Mesothelial cell of epicardium (in vitro differentiated cells): ENCODE results near the gene ANKS6. TPM values are rescaled to one million over a fixed set of nuclear protein-coding genes. Genes with fewer than 3 reads are reported as not detected.

Experiments used
- DNase-seq, 2 experiments: peaks; one replicate each; pipeline ENCODE4 v3.0.0; 2021; ENCODE audit warnings: low spot score in 2 of 2; ENCODE audit not compliant: unreplicated experiment in 2 of 2
- H3K27ac Mint-ChIP-seq: 2 replicates; pipeline ENCODE4 v1.8.0; 2021; ENCODE audit warnings: mixed read lengths
- H3K27me3 Mint-ChIP-seq: 2 replicates; pipeline ENCODE4 v1.8.0; 2021; ENCODE audit warnings: low read depth, mixed read lengths
- H3K36me3 Mint-ChIP-seq: 2 replicates; pipeline ENCODE4 v1.8.0; 2021; ENCODE audit warnings: mixed read lengths
- H3K4me1 Mint-ChIP-seq: 2 replicates; pipeline ENCODE4 v1.8.0; 2021; ENCODE audit warnings: mixed read lengths
- H3K4me3 Mint-ChIP-seq: 2 replicates; pipeline ENCODE4 v1.8.0; 2021; ENCODE audit warnings: mild to moderate bottlenecking, moderate library complexity, mixed read lengths
- H3K9me3 Mint-ChIP-seq: 2 replicates; pipeline ENCODE4 v1.8.0; 2021; ENCODE audit warnings: mixed read lengths
- total RNA-seq: library from RNA; stranded (reverse); gene quantifications from 3 replicates; pipeline ENCODE4 v1.2.1, GENCODE V29; 2021
- TF ChIP-seq, protein P1 (sequence below): fragments of 200-600 bp; sonication (generic); IDR thresholded peaks from one replicate; pipeline ENCODE4 v1.5.0; 2021; ENCODE audit warnings: antibody characterized with exemption; ENCODE audit not compliant: unreplicated experiment

ANKS6 gene
- total RNA-seq, 1 donor from 2014 or later = 42.0 TPM

DNA sequence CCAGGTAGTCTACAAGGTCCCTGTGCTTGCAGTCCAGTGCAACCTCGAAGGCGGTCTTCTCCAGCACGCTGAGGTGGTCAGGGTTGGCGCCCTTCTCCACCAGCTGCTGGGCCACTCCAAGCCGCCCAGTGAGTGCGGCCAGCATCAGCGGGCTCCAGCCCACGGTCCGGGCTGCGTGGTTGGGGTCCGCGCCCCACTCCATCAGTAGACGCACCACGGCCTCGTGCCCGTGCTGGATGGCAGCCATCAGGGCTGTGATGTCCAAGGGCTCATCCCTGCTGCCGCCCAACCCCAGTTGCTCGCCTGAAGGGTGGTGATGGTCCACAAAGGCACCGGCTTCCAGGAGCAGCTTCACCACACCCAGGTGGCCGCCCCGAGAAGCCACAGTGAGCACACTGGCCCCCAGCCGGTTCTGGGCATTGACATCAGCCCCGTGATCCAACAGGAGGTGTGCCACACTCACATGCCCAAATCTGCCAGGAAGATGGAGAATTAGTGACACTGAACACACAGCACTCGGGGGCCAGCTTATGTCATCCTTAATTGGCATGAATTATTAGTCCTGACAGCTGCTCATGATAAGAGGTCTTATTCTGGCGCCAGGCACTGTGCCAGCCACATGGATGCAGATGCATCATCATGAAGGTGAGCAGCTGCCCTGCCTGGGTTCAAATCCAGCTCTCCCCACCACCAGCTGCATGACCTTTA is 6.1 kb downstream of the ANKS6 start:
- no peak for DNase-seq
- TF ChIP-seq, protein P1, sequence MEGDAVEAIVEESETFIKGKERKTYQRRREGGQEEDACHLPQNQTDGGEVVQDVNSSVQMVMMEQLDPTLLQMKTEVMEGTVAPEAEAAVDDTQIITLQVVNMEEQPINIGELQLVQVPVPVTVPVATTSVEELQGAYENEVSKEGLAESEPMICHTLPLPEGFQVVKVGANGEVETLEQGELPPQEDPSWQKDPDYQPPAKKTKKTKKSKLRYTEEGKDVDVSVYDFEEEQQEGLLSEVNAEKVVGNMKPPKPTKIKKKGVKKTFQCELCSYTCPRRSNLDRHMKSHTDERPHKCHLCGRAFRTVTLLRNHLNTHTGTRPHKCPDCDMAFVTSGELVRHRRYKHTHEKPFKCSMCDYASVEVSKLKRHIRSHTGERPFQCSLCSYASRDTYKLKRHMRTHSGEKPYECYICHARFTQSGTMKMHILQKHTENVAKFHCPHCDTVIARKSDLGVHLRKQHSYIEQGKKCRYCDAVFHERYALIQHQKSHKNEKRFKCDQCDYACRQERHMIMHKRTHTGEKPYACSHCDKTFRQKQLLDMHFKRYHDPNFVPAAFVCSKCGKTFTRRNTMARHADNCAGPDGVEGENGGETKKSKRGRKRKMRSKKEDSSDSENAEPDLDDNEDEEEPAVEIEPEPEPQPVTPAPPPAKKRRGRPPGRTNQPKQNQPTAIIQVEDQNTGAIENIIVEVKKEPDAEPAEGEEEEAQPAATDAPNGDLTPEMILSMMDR = no peak
- H3K27ac Mint-ChIP-seq = no peak overlapping the region
- no peak overlapping the region for H3K4me3 Mint-ChIP-seq
- no peaks in the 10 kb centered on the region for H3K9me3 Mint-ChIP-seq
- no peaks in the 10 kb centered on the region for H3K27me3 Mint-ChIP-seq
- peaks cover 7% of the 10 kb centered on the region for H3K36me3 Mint-ChIP-seq
- H3K4me1 Mint-ChIP-seq = peaks cover 28% of the 10 kb centered on the region

DNA sequence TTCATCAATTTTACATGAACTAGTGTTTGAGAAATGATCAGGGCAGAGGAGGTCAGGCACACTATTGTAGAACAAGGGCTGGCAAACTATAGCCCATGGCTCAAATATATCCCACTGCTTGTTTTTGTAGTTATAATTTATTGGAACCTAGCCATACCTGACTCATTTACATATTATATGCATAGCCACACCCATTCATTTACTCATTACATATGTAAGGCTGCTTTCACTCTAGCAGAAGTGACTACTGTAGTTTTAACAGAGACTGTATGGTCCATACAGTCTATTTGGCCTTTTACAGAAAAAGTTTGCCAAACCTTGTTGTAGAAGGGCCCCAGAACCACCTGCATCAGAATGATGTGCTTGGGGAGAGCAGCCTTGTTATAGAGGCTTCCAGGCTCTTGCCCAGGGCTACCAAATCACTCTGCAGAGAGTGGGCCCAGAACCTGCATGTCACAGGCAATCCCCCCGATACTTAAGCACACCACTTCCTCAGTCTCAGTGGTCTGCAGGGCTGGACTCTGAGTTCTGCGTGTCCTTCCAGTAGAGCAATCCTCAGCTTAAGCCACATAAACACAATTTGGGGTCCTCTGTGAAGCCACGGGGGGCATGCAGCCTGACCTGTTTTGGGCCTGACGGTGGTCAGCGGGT is 6.7 kb downstream of the ANKS6 start:
- no peaks in the 10 kb centered on the region for H3K27me3 Mint-ChIP-seq
- H3K4me1 Mint-ChIP-seq = peaks cover 21% of the 10 kb centered on the region
- H3K4me3 Mint-ChIP-seq = no peak overlapping the region
- no peak for DNase-seq
- TF ChIP-seq, protein P1 = no peak
- H3K9me3 Mint-ChIP-seq = no peaks in the 10 kb centered on the region
- H3K36me3 Mint-ChIP-seq = peaks cover 7% of the 10 kb centered on the region
- no peak overlapping the region for H3K27ac Mint-ChIP-seq

DNA sequence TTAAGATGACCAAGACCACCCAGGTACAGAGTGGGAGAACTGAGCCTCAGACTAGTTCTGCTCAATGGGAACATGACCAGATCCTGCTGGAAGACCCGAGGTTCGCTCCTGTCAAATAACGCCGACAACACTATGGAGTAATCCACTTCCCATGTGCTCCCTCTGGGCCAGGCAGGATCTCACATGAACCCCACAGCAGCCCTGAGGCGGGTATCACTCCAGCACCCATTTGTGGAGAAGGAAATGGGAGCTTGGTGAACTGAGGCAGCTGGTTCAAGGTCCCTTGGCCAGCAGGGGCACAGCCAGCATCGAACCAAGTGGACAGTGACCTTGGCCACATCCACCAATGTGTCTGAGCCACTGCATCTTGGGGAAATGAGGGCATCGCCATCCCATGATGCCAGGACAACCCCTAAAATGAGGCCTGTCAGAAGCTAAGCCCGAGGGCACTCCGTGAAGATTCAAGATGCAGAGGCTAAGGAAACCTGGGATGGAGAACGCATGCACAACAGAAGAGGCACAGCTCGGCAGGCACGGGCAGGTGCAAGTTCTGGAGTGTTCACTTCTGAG is 8.5 kb downstream of the ANKS6 start:
- H3K36me3 Mint-ChIP-seq = peaks cover 10% of the 10 kb centered on the region
- no peak overlapping the region for H3K27ac Mint-ChIP-seq
- no peaks in the 10 kb centered on the region for H3K27me3 Mint-ChIP-seq
- no peak overlapping the region for H3K4me3 Mint-ChIP-seq
- TF ChIP-seq, protein P1 = no peak
- peaks cover 17% of the 10 kb centered on the region for H3K4me1 Mint-ChIP-seq
- H3K9me3 Mint-ChIP-seq = no peaks in the 10 kb centered on the region
- DNase-seq = no peak

DNA sequence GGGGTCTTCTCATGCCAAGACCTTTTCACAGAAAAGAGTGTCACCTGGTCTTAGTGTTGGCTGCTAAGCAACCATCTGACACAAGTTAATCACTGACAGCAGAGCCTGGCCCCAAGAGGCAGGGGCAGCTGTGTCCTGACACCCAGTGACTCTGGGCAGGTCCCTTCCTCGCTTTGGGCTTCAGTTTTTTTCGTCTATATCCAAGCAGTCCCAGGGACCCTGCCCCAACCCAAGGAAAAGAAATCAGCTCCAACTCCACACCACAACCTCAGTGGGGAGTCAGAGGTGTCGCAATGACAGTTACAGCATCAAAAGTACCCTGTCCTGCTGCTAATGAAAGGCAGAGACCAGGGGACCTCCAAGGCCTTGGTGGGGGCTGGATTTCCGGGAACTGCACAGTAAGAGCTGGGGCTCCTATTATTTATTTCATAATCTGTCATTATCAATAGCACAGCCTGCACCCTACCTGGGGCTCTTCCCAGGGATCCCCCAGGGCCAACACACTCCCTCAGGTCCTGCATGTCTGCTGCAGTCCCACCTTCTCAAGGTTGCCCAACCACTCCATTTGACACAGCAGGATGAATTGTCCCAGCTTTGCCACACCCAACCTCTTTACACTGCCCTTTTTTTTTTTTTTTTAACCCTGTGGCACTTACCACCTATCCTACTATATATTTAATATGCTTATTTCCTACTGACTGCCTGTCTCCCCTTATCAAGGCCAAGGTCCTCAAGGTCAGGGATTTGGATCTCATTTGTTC is 9.4 kb downstream of the ANKS6 start:
- peaks cover 10% of the 10 kb centered on the region for H3K4me1 Mint-ChIP-seq
- TF ChIP-seq, protein P1 = no peak
- no peak overlapping the region for H3K27ac Mint-ChIP-seq
- no peaks in the 10 kb centered on the region for H3K9me3 Mint-ChIP-seq
- no peaks in the 10 kb centered on the region for H3K27me3 Mint-ChIP-seq
- H3K36me3 Mint-ChIP-seq = peaks cover 19% of the 10 kb centered on the region
- H3K4me3 Mint-ChIP-seq = no peak overlapping the region
- DNase-seq = no peak

DNA sequence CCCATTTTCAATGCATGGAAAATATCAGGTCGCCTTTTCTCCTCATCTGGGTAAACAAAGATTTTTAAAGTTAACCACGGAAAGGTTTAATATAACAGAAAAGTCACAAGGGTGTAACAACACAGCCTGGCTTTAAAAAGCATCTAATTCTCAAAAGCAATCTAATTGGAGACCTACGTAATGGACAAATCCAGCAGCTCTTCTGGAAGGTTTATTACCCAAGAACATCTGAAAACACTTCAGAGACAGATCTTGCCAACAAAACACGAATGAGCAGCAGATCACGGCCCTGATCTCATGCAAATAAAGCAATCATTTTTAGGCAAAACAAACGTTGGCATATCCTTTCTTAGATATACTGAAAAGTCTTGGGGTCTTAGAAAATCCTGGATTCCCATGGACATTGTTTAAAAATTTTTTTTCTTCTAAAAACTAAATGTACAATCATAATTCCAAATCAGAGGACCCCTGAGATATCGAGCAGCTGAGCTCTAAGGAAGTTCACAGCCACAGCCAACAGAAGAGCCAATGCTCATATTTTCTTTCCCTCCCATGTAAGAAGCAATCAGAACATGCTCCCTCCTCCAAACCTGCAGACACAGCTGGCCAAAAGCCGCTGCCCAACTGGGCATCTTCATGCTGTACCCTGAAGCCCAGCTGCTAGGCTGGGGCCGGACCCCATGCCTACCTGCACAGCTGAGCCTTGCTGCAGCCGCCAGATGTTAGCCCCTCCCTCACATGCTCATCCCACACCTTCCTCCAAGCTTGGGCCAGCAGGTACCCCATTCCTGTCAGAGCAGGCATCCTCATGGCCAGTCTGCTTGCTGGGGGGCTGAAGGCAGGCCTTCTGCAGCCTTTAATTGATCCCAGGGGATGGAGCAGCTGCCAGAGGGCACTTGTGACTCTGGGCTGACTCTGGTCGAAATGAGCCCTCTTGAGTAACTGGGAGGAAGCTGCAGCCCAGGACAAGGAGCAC is 11.2 kb downstream of the ANKS6 start:
- no peak for DNase-seq
- no peaks in the 10 kb centered on the region for H3K27me3 Mint-ChIP-seq
- no peaks in the 10 kb centered on the region for H3K4me1 Mint-ChIP-seq
- H3K9me3 Mint-ChIP-seq = no peaks in the 10 kb centered on the region
- TF ChIP-seq, protein P1 = no peak
- H3K36me3 Mint-ChIP-seq = peaks cover 25% of the 10 kb centered on the region
- no peak overlapping the region for H3K4me3 Mint-ChIP-seq
- H3K27ac Mint-ChIP-seq = no peak overlapping the region
